Muscle of leg (tissue), 11 donors: Measurements from ENCODE around the gene ZNF335. TPM values are rescaled to one million over a fixed set of nuclear protein-coding genes. Genes with fewer than 3 reads are reported as not detected.
A peak's percentile ranks its signal among the peaks of the same experiment; 100 is the strongest.

Source experiments
- DNase-seq: peaks from one replicate; pipeline ENCODE4 v3.0.0; 2013
- H3K27ac ChIP-seq: one replicate; pipeline ENCODE4 v1.5.1; 2013; ENCODE audit warnings: mild to moderate bottlenecking, low read length, control low read depth
- H3K27me3 ChIP-seq: one replicate; pipeline ENCODE4 v1.6.1; 2013; ENCODE audit warnings: low read length; ENCODE audit not compliant: control insufficient read depth, insufficient read depth
- H3K36me3 ChIP-seq: one replicate; pipeline ENCODE4 v1.6.1; 2013; ENCODE audit warnings: low read length; ENCODE audit not compliant: control insufficient read depth, insufficient read depth
- H3K4me1 ChIP-seq: one replicate; pipeline ENCODE4 v1.6.1; 2013; ENCODE audit warnings: low read length; ENCODE audit not compliant: control insufficient read depth, insufficient read depth
- H3K4me3 ChIP-seq: one replicate; pipeline ENCODE4 v1.5.1; 2013; ENCODE audit warnings: low read length, control low read depth
- H3K9me3 ChIP-seq: replicated peaks from 2 replicates; pipeline ENCODE4 v1.6.1; 2013; ENCODE audit warnings: low read depth, low read length; ENCODE audit not compliant: control insufficient read depth
- WGBS: methylation state at CpG from one replicate; pipeline ENCODE4 v1.1.5; 2013; ENCODE audit warnings: missing lambda C conversion rate; ENCODE audit not compliant: insufficient coverage; 5-methylcytosine and 5-hydroxymethylcytosine counted together
- polyA plus RNA-seq, 8 donors: library from polyadenylated mRNA; unstranded; fragments of 120-200 nt; gene quantifications; one replicate each; pipeline versions ENCODE4 v1.2.1 to v1.2.3, GENCODE V29; 2013; ENCODE audit warnings: inconsistent platforms in 1 of 8, low replicate concordance in 1 of 8; ENCODE audit not compliant: insufficient read length in 8 of 8, insufficient read depth in 1 of 8
- total RNA-seq: library from RNA; stranded (reverse); fragments of 120-200 nt; gene quantifications from one replicate; pipeline ENCODE4 v1.2.4, GENCODE V29; 2013

Gene ZNF335
- total and polyA plus RNA-seq, 9 donors, result 7.8 to 12.4 (median 9.6) TPM

DNA sequence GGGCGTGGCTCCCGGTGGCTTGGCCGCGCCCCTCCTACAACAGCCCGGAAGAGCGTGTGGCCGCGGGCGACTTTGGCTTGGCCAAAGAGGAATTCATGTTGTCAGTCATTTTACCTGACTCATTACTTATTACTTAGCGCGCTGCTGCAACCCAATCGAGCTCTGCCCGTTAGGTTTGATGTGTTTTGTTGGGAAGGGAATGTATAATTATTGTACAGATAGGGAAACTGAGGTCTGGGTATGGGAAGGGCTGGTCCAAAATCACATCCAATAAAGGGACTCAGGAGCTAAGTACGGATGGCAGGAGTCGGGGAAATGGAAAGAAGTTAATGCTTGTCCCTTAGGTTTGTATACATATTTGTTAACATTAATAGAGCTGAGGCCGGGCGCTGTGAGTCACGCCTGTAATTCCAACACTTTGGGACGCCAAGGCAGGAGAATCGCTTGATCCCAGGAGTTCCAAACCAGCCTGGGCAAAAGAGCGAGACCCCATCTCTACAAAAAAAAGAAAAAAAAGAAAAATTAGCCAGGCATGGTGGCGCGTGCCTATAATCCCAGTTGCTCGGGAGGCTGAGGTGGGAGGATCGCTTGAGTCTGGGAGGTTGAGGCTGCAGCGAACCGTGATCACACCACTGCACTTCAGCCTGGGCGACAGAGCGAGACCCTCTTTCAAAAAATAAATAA lies 639 bp upstream of the ZNF335 start:
- H3K27me3 ChIP-seq, result peaks cover 6% of the 10 kb centered on the region
- WGBS, result 41% methylated on average over 8 of the region's 29 CpGs
- H3K4me1 ChIP-seq, result peaks cover 22% of the 10 kb centered on the region
- H3K36me3 ChIP-seq, result peaks cover 24% of the 10 kb centered on the region
- H3K9me3 ChIP-seq, result no peaks in the 10 kb centered on the region
- H3K27ac ChIP-seq, result peak overlapping the region; percentile 100
- peak overlapping the region; percentile 70 for H3K4me3 ChIP-seq
- DNase-seq, result no peak

DNA sequence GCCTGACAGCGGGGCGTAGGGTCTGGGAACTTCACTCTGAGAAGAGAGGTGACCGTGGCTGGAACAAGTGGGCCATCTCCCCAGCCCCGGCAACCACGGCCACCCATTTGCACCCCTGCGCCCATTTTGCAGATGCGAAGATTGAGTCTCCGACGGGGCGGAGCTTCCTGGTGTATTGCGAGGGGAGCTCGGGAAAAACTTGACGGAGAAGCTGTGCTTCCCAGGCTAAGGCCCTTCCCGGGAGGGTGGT lies 653 bp downstream of the ZNF335 start:
- Histone ChIP-seq H3K9me3 (no peaks in the 10 kb centered on the region), H3K27me3 (peaks cover 4% of the 10 kb centered on the region), H3K4me1 (peaks cover 22% of the 10 kb centered on the region), H3K27ac (peak overlapping the region; percentile 100), H3K36me3 (peaks cover 34% of the 10 kb centered on the region), H3K4me3 (peak overlapping the region; percentile 70)
- 5% methylated on average over 10 of the region's 14 CpGs for WGBS
- no peak for DNase-seq

DNA sequence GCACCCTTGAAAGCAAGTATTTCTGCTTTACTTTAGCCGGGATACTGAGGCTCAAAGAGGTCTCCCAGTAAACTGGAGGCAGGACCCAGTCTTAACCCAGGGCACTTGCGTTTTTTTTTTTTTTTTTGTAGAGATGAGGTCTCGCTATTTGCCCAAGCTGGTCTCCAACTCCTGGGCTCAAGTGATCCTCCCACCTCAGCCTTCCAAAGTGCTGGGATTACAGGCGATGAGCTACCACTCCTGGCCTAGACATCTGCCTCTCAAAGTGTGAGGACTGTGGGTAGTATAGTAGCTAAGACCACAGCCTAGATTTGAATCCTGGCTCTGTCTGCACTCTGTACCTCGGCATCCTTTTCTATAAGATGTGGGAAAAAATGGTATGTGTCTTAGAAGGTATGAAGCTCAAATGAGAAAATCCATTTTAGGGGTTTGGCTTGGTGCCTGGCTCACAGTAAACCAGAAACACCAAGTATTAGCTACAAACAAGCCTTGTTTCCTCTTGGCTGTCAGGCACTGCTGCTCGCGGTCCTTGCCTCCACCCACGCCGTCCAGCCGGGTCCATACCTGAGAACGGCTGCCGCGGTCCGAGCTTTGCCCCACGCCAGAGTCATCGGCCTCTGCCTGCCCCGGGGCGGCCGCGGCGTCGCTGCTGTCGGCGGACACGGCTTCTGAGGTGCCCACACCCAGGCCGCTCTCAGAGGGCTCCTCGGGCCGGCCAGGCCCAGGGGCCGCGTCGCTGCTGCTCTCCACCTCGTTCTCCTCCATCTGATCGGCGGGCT lies 1.2 kb downstream of the ZNF335 start:
- peaks cover 35% of the 10 kb centered on the region for H3K36me3 ChIP-seq
- DNase-seq, result peak; percentile 53
- 8% methylated on average over 28 of the region's 34 CpGs for whole genome bisulfite sequencing
- H3K4me1 ChIP-seq, result peaks cover 22% of the 10 kb centered on the region
- peak overlapping the region; percentile 70 for H3K4me3 ChIP-seq
- no peaks in the 10 kb centered on the region for H3K9me3 ChIP-seq
- H3K27me3 ChIP-seq, result peaks cover 1% of the 10 kb centered on the region
- H3K27ac ChIP-seq, result peak overlapping the region; percentile 100

DNA sequence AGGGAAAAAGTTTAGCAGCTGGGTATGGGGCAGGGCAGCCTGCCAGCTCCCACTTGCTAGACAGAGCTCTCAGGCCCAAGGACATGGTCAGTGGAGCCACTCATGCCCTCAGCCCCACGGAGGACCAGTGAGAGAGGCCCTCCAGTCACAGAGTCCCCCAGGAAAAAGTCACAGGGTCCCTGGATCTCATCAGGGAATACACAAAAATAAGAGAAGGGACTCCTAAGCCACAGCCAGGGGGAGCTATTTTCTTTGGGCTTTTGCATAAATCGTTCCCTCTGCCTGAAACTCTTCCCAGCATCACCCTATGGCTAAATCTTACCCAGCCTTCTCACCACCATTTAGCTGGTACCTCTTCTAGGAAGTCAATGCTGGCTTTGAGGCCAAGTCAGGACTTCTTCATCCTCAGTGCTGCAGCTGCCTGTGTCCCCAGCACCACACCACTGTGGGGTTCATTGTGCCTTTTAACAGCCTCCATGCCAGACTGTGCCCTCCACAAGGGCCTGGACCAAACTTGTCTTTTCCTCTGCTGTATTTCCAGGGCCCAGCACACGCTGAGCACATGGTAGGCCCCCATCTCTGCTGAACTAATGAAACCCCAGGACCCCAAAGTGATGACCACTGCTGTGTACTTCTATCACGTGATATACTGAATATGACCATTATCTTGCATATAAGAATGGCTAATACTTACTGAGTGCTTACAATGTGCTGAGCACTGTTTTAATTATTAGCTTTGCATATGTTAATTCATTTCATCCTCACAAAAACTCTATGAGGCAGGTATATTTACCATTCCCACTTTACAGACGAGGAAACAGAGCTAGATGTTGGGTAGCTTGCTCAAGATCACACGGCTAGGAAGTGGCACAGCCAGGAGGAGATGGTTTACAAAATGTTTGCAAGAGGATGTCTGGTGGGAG lies 2.0 kb downstream of the ZNF335 start:
- no peaks in the 10 kb centered on the region for H3K9me3 ChIP-seq
- H3K4me3 ChIP-seq, result no peak overlapping the region
- 29% methylated on average over 2 of the region's 6 CpGs for WGBS
- H3K27me3 ChIP-seq, result no peaks in the 10 kb centered on the region
- peaks cover 22% of the 10 kb centered on the region for H3K4me1 ChIP-seq
- H3K36me3 ChIP-seq, result peaks cover 43% of the 10 kb centered on the region
- H3K27ac ChIP-seq, result peak overlapping the region; percentile 20
- DNase-seq, result peak; percentile 55

DNA sequence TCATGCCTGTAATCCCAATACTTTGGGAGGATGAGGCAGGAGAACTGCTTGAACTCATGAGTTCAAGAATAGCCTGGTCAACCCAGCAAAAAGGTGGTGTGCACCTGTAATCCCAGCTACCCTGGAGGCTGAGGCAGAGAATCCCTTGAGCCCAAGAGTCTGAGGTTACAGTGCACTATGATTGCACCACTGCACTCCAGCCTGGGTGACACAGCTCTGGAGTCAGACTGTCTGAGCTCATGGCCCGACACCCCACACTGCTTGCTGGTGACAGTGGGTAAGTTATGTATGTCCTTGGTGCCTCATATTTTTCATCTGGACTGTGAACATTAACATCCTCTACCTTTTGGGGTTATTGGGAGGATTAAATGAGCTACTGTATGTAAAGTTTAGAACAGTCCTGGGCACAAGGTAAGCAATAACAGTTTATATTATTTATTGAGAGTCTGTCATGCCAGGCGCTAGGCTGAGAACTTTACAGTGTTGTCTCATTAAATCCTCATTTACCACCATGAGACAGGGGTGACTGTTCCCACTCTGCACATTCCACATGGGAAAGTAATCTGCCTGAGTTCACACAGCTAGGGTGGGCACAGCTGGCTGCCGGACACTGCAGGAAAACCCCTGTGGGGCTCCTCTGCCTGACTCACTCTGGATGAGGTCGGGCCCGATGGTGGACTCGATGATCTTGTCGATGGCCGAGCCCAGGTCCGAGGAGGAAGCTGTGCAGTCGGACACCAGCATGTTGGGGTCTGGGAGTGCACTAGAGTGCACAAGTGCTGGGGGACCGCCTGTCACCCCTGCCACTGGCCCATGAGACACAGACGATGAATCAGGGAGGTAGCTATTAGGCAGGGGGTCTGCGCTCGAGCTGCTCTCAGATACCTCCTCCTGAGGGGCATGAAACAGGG lies 2.9 kb downstream of the ZNF335 start:
- no peak overlapping the region for H3K27ac ChIP-seq
- no peak overlapping the region for H3K4me3 ChIP-seq
- H3K27me3 ChIP-seq, result no peaks in the 10 kb centered on the region
- H3K9me3 ChIP-seq, result no peaks in the 10 kb centered on the region
- 78% methylated on average over 11 of the region's 14 CpGs for WGBS
- H3K4me1 ChIP-seq, result peaks cover 22% of the 10 kb centered on the region
- peaks cover 49% of the 10 kb centered on the region for H3K36me3 ChIP-seq
- DNase-seq, result no peak

DNA sequence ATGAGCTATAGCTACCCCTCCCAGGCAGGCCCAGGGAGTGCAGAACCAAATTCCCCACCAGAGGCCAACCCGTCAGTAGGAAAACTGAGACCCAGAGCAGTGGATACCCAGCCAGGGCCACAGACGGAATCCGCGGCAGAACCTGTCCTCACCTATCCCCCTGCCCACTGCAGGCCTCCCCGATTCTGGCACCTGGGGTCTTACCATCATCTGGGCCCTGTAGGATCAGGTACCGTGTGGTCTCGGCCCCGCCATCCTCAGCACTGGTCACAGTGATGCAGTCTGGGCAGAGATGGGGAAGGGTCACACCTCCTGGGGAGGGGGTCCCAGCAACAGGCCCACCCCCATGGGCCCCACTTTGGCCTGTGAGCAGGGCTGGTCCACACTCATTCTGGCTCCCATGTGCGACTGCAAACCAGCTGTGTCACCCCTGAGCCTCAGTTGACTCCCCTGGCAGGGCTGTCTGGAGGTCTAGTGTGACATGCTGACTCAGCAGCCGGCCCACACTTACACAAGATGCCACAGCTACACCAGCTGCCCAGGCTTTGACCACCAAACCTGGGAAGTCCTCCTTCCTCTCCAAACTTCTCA lies 3.8 kb downstream of the ZNF335 start:
- DNase-seq, result no peak
- peaks cover 58% of the 10 kb centered on the region for H3K36me3 ChIP-seq
- H3K27ac ChIP-seq, result no peak overlapping the region
- no peaks in the 10 kb centered on the region for H3K27me3 ChIP-seq
- peaks cover 22% of the 10 kb centered on the region for H3K4me1 ChIP-seq
- no peaks in the 10 kb centered on the region for H3K9me3 ChIP-seq
- WGBS, result 90% methylated on average over 10 of the region's 10 CpGs
- no peak overlapping the region for H3K4me3 ChIP-seq

DNA sequence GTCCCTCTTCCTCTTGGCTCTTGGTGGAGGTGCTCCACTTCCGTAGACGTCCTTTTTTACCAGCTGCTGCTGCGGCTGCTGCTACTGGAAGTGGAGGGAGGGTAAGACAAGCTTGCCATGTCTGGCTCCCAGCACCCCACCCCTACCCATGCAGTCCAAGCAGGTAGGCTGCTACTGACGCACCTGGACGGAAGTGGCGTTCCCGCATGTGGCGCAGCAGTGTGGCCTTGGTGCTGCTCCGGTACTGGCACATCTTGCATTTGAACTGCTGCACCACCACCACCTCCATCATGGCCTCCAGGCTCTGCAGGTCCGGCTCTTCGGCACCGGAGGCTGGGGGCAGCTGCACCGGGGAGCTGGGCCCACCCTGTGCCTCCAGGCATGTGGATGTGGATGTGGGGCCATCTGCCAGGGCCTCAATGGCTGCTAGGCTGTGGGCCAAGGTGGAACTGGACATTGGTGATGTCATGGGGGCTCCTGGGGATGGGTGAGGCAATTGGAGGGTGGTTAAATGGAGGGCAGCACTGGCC lies 4.4 kb downstream of the ZNF335 start:
- peaks cover 20% of the 10 kb centered on the region for H3K4me1 ChIP-seq
- no peak for DNase-seq
- H3K27me3 ChIP-seq, result no peaks in the 10 kb centered on the region
- H3K27ac ChIP-seq, result no peak overlapping the region
- H3K9me3 ChIP-seq, result no peaks in the 10 kb centered on the region
- peaks cover 61% of the 10 kb centered on the region for H3K36me3 ChIP-seq
- WGBS, result 98% methylated on average over 6 of the region's 13 CpGs
- H3K4me3 ChIP-seq, result no peak overlapping the region

DNA sequence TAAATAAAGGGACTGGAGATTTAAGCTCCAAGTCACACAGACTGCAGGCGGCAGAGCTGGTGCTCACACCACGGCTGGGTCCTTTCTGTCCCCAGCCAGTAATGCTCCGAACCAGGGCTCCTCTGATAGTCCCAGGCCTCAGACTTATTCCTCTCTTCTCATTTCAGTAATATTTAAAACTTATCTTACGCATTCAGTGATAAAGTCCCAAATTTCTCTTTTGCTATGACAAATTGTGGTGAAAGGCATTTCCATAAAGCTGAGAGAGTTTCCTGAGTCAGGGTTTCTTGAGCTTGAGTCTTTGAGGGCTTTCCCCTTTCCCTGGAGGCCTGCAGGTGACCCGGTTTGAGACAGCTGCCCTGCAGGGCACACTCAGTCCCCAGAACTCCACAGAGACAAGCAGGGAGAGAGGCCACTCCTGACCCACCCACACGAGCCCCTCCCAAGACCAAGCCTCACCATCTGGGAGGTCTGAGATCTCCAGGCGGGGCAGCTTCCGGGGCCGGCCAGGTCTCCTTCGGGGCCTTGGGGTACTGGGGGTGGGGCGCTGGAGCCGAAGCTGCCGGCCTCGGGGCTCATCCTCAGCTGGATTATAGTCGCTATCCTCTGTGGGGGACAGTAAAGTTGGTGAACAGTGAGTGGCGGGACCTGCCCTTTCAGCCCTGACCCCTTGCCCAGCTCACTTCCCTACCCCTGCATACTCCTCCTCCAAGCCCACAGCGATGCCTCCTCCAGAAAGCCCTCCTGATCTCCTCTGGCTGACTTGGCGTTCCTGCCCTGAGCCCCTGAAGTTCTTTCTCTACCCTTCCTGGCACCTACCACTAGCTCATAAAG lies 6.6 kb downstream of the ZNF335 start:
- no peak for DNase-seq
- Histone ChIP-seq H3K4me1 (peaks cover 9% of the 10 kb centered on the region), H3K9me3 (no peaks in the 10 kb centered on the region), H3K36me3 (peaks cover 84% of the 10 kb centered on the region), H3K4me3 (no peak overlapping the region), H3K27me3 (no peaks in the 10 kb centered on the region), H3K27ac (no peak overlapping the region)
- WGBS, result 79% methylated on average over 3 of the region's 18 CpGs
